Thymus (tissue), 11 donors: ENCODE data around the gene PRR22. TPM values are rescaled to one million over a fixed set of nuclear protein-coding genes. Genes with fewer than 3 reads are reported as not detected.
"Not testable (repeated sequence)": the region's sequence is repeated elsewhere in the genome, so short reads cannot be mapped to it uniquely, and the experiment has no call there.

Experiments used
- DNase-seq, 9 donors: peaks; one replicate each; pipeline ENCODE4 v3.0.0-alpha.2; 2013; ENCODE audit warnings: low spot score in 9 of 9, low read depth in 6 of 9, missing footprints in 1 of 9
- H3K27ac ChIP-seq, 2 donors: one replicate each; pipeline ENCODE4 v1.5.1; 2013; ENCODE audit warnings: control low read depth in 1 of 2, low read depth in 1 of 2, low read length in 1 of 2, mild to moderate bottlenecking in 1 of 2, moderate library complexity in 1 of 2
- H3K27me3 ChIP-seq, 2 donors: one replicate each; pipeline ENCODE4 v1.5.1; 2013; ENCODE audit warnings: low read length in 1 of 2; ENCODE audit not compliant: control insufficient read depth in 2 of 2, insufficient read depth in 1 of 2
- H3K36me3 ChIP-seq, 2 donors: one replicate each; pipeline ENCODE4 v1.5.1; 2013; ENCODE audit warnings: low read length in 1 of 2, mild to moderate bottlenecking in 1 of 2, moderate library complexity in 1 of 2; ENCODE audit not compliant: control insufficient read depth in 2 of 2, insufficient read depth in 2 of 2
- H3K4me1 ChIP-seq, 2 donors: one replicate each; pipeline ENCODE4 v1.5.1; 2013; ENCODE audit warnings: low read length in 2 of 2; ENCODE audit not compliant: control insufficient read depth in 2 of 2, insufficient read depth in 2 of 2
- H3K4me3 ChIP-seq, 2 donors: one replicate each; pipeline ENCODE4 v1.5.1; 2013; ENCODE audit warnings: low read length in 2 of 2, control low read depth in 1 of 2, mild to moderate bottlenecking in 1 of 2
- H3K9me3 ChIP-seq, 2 donors: one replicate each; pipeline ENCODE4 v1.5.1; 2013; ENCODE audit warnings: low read length in 1 of 2, mild to moderate bottlenecking in 1 of 2; ENCODE audit not compliant: control insufficient read depth in 2 of 2, insufficient read depth in 1 of 2
- WGBS: extraction: QIAGEN DNeasy Blood & Tissue Kit; methylation state at CpG from one replicate; pipeline ENCODE4 v1.1.7; 2013; 5-methylcytosine and 5-hydroxymethylcytosine counted together
- polyA plus RNA-seq: library from polyadenylated mRNA; stranded (reverse); fragments of 200-250 nt; gene quantifications from one replicate; pipeline ENCODE4 v1.2.3, GENCODE V29; 2013
- total RNA-seq: library from RNA; stranded (reverse); fragments of 120-200 nt; gene quantifications from one replicate; pipeline ENCODE4 v1.2.4, GENCODE V29; 2013
- donor health status: healthy.

PRR22 gene
- total and polyA plus RNA-seq, 2 donors = 1.6 to 13.6 TPM

GRCh38 chr19:5749505-5749904 lies 35.0 kb downstream of the PRR22 start:
- Histone ChIP-seq H3K4me1 (no peaks in the 10 kb centered on the region), H3K9me3 (no peaks in the 10 kb centered on the region), H3K4me3 (no peak overlapping the region), H3K27me3 (peaks cover 0 to 2% of the 10 kb centered on the region in 2 donors), H3K27ac (no peak overlapping the region), H3K36me3 (no peaks in the 10 kb centered on the region)
- DNase-seq = no peak
- 96% methylated on average over 5 of the region's 5 CpGs for WGBS

DNA sequence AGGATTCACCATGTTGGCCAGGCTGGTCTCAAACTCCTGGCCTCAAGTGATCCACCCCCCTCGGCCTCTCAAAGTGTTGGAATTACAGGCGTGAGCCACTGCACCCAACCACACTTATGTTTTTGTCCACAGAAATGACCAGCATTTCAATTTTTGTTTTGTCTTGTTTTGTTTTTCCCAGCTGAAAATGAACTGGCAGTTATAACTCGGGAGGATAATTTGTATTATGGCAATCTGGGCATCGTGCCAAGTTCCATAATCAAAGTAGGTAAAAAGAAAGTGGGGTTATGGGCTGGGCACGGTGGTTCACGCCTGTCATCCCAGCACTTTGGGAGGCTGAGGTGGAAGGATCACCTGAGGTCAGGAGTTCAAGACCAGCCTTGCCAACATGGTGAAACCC lies 35.6 kb downstream of the PRR22 start:
- not testable (repeated sequence) for H3K27me3 ChIP-seq, H3K4me1 ChIP-seq, H3K9me3 ChIP-seq, H3K4me3 ChIP-seq, H3K27ac ChIP-seq, H3K36me3 ChIP-seq, DNase-seq
- WGBS = 77% methylated on average over 6 of the region's 6 CpGs

GRCh38 chr19:5744999-5745398 lies 39.5 kb downstream of the PRR22 start:
- H3K9me3 ChIP-seq, H3K4me1 ChIP-seq, H3K27ac ChIP-seq, DNase-seq, H3K27me3 ChIP-seq, H3K36me3 ChIP-seq, H3K4me3 ChIP-seq: not testable (repeated sequence)
- 97% methylated on average over 10 of the region's 10 CpGs for WGBS

DNA sequence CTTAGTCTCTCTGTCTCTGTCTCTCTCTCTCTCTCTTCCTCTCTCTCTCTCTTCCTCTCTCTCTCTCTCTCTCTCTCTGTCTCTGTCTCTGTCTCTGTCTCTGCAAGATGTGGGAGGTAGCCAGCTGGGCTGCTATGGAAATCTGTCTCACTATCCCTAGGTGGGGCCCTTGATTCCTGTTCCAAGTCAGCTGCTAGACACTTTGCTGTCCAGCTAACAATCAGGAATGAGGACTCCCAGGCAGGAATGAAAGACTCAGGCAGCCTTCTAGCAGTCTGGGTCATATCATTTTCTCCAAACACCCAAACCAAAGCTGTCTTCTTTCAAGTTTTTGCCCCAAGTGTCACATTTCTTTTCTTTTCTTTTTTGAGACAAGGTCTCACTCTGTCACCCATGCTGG lies 40.9 kb downstream of the PRR22 start:
- Histone ChIP-seq H3K9me3 (no peaks in the 10 kb centered on the region), H3K4me3 (no peak overlapping the region), H3K27me3 (peaks cover 0 to 2% of the 10 kb centered on the region in 2 donors), H3K36me3 (no peaks in the 10 kb centered on the region), H3K4me1 (no peaks in the 10 kb centered on the region), H3K27ac (no peak overlapping the region)
- no peak for DNase-seq

- no peak for DNase-seq
- 86% methylated on average over 19 of the region's 19 CpGs for WGBS
These were observed 42.5 kb downstream of the PRR22 start for GRCh38 chr19:5742051-5742450.

DNA sequence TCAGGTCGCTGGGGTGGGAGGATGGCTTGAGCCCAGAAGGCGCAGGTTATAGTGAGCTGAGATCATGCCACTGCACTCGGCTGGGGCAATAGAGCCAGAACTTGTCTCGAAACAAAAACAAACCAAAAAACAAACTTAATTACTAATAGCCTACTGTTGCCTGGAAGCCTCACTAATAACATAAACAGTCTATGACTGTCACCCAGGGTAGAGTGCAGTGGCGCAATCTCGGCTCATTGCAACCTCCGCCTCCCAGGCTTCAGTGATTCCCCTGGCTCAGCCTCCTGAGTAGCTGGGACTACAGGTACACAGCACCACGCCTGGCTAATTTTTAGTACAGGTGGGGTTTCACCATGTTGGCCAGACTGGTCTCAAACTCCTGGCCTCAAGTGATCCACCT lies 46.1 kb downstream of the PRR22 start:
- Histone ChIP-seq H3K27ac (no peak overlapping the region), H3K4me1 (no peaks in the 10 kb centered on the region), H3K9me3 (no peaks in the 10 kb centered on the region), H3K4me3 (no peak overlapping the region), H3K36me3 (no peaks in the 10 kb centered on the region), H3K27me3 (no peaks in the 10 kb centered on the region)
- no peak for DNase-seq
- WGBS = 90% methylated on average over 8 of the region's 8 CpGs

More at GRCh38 chr19:5742051-5742450, 42.5 kb downstream of the PRR22 start:
- H3K4me3 ChIP-seq = no peak overlapping the region
- peaks cover 0 to 2% of the 10 kb centered on the region in 2 donors for H3K27me3 ChIP-seq
- no peaks in the 10 kb centered on the region for H3K36me3 ChIP-seq
- no peaks in the 10 kb centered on the region for H3K9me3 ChIP-seq
- no peak overlapping the region for H3K27ac ChIP-seq
- no peaks in the 10 kb centered on the region for H3K4me1 ChIP-seq

DNA sequence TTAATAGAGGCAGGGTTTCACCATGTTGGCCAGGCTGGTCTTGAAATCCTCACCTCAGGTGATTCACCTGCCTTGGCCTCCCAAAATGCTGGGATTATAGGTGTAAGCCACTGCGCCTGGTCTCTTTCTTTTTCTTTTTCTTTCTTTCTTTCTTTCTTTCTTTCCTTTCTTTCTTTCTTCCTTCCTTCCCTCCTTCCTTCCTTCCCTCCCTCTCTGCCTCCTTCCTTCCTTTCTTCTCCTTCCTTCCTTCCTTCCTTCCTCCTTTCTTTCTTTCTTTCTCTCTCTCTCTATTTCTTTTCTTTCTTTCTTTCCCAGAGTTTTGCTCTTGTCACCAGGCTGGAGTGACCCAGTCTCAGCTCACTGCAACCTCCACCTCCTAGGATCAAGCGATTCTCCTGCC lies 51.4 kb downstream of the PRR22 start:
- not testable (repeated sequence) for H3K4me1 ChIP-seq, DNase-seq, H3K36me3 ChIP-seq, H3K4me3 ChIP-seq, H3K9me3 ChIP-seq, H3K27me3 ChIP-seq, H3K27ac ChIP-seq
- 86% methylated on average over 2 of the region's 2 CpGs for WGBS

Other genes with a start within 250 kb of the PRR22 start
- gene TINCR, start 216.8 kb downstream of the PRR22 start, total RNA-seq = 0.19 TPM
- gene TINCR, start 216.8 kb downstream of the PRR22 start, polyA plus RNA-seq = 0.71 TPM
- gene SAFB2, start 162.0 kb downstream of the PRR22 start, total RNA-seq = 22.2 TPM
- gene SAFB2, start 162.0 kb downstream of the PRR22 start, polyA plus RNA-seq = 60.6 TPM
- 32.6 TPM for gene SAFB, start 161.7 kb downstream of the PRR22 start, total RNA-seq
- 73.3 TPM for gene SAFB, start 161.7 kb downstream of the PRR22 start, polyA plus RNA-seq
- 70.5 TPM for gene MICOS13, start 104.2 kb downstream of the PRR22 start, total RNA-seq
- 67.6 TPM for gene MICOS13, start 104.2 kb downstream of the PRR22 start, polyA plus RNA-seq
- gene HSD11B1L, start 103.7 kb downstream of the PRR22 start, total RNA-seq = 4.6 TPM
- 6.5 TPM for gene HSD11B1L, start 103.7 kb downstream of the PRR22 start, polyA plus RNA-seq
- 1,127 TPM for gene RPL36, start 94.5 kb downstream of the PRR22 start, total RNA-seq
- gene RPL36, start 94.5 kb downstream of the PRR22 start, polyA plus RNA-seq = 1,924 TPM
- 34.3 TPM for gene LONP1, start 64.6 kb downstream of the PRR22 start, total RNA-seq
- 37.7 TPM for gene LONP1, start 64.6 kb downstream of the PRR22 start, polyA plus RNA-seq
- gene CATSPERD, start 64.1 kb downstream of the PRR22 start, total RNA-seq = 0.05 TPM
- 0.05 TPM for gene CATSPERD, start 64.1 kb downstream of the PRR22 start, polyA plus RNA-seq
- 25.2 TPM for gene DUS3L, start 6.4 kb upstream of the PRR22 start, total RNA-seq
- gene DUS3L, start 6.4 kb upstream of the PRR22 start, polyA plus RNA-seq = 43.9 TPM
- gene NRTN, start 20.3 kb upstream of the PRR22 start, total RNA-seq = 1.7 TPM
- 4.0 TPM for gene NRTN, start 20.3 kb upstream of the PRR22 start, polyA plus RNA-seq
- under 0.01 TPM for gene FUT6, start 55.0 kb upstream of the PRR22 start, total RNA-seq
- 0.43 TPM for gene FUT6, start 55.0 kb upstream of the PRR22 start, polyA plus RNA-seq
- gene FUT3, start 66.7 kb upstream of the PRR22 start, total RNA-seq = 0.19 TPM
- gene FUT3, start 66.7 kb upstream of the PRR22 start, polyA plus RNA-seq = 2.9 TPM
- gene FUT5, start 85.8 kb upstream of the PRR22 start, total RNA-seq = 0.05 TPM
- not detected for gene FUT5, start 85.8 kb upstream of the PRR22 start, polyA plus RNA-seq
- 218 TPM for gene NDUFA11, start 119.0 kb upstream of the PRR22 start, total RNA-seq
- gene NDUFA11, start 119.0 kb upstream of the PRR22 start, polyA plus RNA-seq = 292 TPM
- 5.9 TPM for gene VMAC, start 120.1 kb upstream of the PRR22 start, total RNA-seq
- gene VMAC, start 120.1 kb upstream of the PRR22 start, polyA plus RNA-seq = 10.8 TPM
- 6.5 TPM for gene CAPS, start 129.5 kb upstream of the PRR22 start, total RNA-seq
- 70.4 TPM for gene CAPS, start 129.5 kb upstream of the PRR22 start, polyA plus RNA-seq
- gene RANBP3, start 193.4 kb upstream of the PRR22 start, total RNA-seq = 36.7 TPM
- 39.0 TPM for gene RANBP3, start 193.4 kb upstream of the PRR22 start, polyA plus RNA-seq